Uterus (tissue), 2 donors: ENCODE results near the gene PRRC2B.

Experiments
- POLR2A ChIP-seq, 2 donors: fragments of 450-650 bp; IDR thresholded peaks; one replicate each; pipeline ENCODE4 v1.6.1; 2016; ENCODE audit warnings: antibody characterized with exemption in 2 of 2, mild to moderate bottlenecking in 1 of 2, moderate library complexity in 1 of 2
- TF ChIP-seq, protein P1 (sequence below), 4 experiments: fragments of 200-600 bp in 2 of 4; fragments of 450-650 bp in 2 of 4; sonication (generic) in 2 of 4; IDR thresholded peaks; one replicate each; pipeline ENCODE4 v1.5.1; 2016 to 2019; ENCODE audit warnings: antibody characterized with exemption in 4 of 4, mild to moderate bottlenecking in 2 of 4, moderate library complexity in 1 of 4

DNA sequence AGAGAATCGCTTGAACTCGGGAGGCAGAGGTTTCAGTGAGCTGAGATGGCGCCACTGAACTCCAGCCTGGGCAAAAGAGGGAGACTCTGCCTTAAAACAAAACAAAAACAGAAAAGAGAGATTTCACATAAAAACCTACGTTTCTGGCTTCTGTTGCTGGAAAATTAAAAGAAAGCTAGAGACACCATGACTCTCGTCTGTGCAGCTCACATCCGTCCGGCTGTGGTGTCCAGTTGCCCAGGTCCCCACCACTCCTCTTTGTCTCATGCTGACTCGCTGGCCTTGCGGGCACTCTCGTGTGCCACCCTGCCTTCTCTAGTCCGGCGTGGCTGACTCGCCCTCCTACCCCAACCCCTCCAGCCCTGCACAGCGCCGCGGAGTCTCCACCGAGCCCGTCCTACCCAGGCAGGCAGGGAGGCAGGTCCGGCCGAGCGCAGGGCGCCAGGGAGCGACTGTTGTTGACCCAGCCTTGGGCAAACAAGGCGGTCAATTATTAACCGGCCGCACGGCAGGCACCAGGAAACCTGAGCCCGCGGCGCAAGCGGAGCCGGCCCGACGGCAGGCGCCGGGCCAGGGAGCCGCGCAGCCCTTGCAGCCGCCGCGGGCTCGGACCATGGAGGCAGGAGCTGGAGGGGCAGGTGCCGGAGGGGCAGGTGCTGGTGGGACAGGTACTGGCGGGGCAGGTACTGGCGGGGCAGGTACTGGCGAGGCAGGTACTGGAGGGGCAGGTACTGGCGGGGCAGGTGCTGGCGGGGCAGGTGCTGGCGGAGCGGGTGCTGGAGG lies 151.3 kb downstream of the PRRC2B start, which contains the start of gene PRRT1B:
- TF ChIP-seq, protein P1, sequence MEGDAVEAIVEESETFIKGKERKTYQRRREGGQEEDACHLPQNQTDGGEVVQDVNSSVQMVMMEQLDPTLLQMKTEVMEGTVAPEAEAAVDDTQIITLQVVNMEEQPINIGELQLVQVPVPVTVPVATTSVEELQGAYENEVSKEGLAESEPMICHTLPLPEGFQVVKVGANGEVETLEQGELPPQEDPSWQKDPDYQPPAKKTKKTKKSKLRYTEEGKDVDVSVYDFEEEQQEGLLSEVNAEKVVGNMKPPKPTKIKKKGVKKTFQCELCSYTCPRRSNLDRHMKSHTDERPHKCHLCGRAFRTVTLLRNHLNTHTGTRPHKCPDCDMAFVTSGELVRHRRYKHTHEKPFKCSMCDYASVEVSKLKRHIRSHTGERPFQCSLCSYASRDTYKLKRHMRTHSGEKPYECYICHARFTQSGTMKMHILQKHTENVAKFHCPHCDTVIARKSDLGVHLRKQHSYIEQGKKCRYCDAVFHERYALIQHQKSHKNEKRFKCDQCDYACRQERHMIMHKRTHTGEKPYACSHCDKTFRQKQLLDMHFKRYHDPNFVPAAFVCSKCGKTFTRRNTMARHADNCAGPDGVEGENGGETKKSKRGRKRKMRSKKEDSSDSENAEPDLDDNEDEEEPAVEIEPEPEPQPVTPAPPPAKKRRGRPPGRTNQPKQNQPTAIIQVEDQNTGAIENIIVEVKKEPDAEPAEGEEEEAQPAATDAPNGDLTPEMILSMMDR (IDR thresholded peaks at IDR 0.05): no peak
- no peak for TF ChIP-seq POLR2A (IDR thresholded peaks at IDR 0.05)
